GM21360 (cell line): ENCODE measurements around the gene ELOVL7.
"Not testable (repeated sequence)": the region's sequence is repeated elsewhere in the genome, so short reads cannot be mapped to it uniquely, and the experiment has no call there.

ENCODE experiments used
- ATAC-seq: cut with Tn5 transposase; IDR thresholded peaks from one replicate; pipeline ENCODE4 v1.9.1; 2021; ENCODE audit warnings: mild to moderate bottlenecking, moderate library complexity; ENCODE audit not compliant: unreplicated experiment

ELOVL7 gene

DNA sequence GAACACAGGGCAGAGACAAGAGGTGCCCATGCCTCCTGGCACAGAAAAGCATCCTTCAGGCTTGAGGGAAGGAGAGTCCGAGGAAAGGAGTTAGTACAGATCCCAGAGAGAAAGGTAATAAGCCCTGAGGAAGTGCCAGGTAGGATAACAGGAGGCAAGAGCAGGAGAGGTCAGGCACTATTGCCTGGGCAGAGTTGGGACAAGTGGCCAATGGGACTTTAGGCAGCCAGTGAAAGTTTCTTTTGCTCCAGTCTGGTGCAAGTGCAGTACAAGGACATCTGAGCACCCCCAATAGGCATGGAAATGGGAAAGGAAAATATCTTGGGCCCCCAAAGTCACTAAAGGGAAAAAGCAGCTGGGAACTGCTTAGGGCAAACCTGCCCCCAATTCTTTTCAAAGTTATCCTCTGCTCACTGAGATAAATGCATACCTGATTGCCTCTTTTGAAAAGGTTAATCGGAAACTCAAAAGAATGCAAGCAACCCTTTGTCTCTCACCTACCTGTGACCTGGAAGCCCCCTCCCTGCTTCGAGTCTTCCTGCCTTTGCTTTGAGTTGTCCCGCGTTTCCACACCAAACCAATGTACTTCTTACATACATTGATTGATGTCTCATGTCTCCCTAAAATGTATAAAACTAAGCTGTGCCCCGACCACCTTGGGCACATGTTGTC, 46.5 kb downstream of the ELOVL7 start:
- no peak for ATAC-seq

DNA sequence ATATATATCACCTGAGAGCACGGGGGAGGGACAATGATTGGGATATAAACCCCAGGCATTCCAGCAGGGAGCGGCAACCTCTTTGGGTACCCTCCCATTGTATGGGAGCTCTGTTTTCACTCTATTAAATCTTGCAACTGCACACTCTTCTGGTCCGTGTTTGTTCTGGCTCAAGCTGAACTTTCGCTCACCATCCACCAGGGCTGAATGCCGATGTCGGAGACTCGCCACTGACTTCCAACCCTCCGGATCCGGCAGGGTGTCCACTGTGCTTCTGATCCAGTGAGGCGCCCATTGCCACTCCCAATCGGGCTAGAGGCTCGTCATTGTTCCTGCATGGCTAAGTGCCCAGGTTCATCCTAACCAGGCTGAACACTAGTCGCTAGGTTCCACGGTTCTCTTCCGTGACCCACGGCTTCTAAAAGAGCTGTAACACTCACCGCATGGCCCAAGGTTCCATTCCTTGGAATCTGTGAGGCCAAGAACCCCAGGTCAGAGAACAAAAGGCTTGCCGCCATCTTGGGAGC, 48.6 kb downstream of the ELOVL7 start:
- not testable (repeated sequence) for ATAC-seq

DNA sequence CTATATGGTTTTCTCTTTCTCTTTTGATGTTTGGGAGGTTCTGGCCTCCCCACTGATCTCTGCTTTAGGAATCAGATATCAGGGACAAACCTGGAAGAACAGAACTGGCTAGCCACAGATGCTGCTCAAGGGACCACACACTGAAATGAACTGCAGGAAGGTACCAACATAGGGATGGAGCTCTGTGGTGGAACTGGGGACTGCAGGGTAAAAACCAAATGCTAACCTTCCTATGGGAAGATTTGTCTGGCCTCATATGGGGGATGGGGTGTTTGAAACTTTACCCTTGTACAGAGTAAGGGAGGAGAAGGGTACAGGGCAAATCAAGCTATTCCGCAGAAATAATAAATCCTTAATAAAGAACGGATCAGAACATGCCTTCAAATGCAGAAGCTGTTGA, 49.4 kb downstream of the ELOVL7 start:
- ATAC-seq, result no peak

DNA sequence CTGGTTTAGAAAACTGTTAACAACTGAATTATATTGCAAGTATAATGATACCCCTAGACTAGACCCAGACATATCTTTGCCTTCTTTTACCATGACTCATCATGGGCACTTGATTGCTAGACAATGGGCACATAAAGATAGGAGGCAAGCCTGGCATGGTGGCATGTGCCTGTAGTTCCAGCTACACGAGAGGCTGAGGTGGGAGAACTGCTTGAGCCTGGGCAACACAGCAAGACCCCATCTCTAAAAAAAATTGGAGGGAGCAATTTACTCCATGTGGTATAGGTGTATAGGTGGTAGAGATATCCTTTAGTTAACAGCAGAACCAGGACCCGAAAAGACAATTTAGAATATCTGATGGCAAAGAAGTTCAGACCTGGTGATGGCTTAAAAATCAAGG, 51.6 kb downstream of the ELOVL7 start:
- ATAC-seq, result no peak

DNA sequence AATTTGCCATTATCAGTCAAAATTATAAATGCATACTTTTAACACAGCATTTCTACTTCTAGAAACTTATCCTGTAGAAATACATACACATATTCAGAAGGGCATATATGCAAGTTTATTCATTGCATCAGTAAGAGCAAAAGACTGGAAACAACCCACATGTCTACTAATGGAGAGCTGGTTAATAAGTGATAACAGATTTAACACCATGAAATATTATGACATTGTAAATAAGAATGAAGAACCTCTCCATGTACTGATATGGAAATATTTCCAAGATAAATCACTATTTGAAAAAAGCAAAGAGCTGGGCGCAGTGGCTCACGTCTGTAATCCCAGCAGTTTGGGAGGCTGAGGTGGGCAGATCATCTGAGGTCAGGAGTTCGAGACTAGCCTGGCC, 54.5 kb downstream of the ELOVL7 start:
- no peak for ATAC-seq

DNA sequence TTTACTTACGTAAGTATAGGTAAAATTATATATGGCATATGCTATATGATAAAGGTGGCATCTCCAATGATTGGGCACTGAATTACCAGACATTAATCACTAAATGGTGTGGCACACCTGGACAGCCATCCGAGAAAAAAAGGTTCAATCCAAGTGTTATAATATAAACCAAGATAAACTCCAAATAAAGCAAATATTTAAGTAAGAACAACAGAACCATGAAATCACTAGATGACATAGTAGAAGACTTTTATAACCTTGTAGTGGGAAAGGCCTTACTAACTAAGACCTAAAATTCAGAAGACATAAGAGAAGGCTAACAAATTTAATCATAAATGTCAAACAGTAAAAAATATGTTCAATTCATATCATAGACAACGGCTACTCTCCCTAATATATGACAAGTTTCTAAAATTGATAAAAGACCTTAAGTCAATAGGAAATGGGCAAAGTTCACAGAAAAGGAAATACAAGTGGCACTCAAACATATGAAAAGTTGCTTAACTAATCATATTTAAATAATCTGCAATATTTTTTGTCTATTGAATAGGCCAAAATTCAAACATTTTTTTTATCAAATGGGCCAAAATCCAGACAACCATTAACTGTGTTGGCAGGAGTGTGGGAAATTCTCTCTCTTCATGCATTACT, 55.1 kb downstream of the ELOVL7 start:
- ATAC-seq, result no peak

DNA sequence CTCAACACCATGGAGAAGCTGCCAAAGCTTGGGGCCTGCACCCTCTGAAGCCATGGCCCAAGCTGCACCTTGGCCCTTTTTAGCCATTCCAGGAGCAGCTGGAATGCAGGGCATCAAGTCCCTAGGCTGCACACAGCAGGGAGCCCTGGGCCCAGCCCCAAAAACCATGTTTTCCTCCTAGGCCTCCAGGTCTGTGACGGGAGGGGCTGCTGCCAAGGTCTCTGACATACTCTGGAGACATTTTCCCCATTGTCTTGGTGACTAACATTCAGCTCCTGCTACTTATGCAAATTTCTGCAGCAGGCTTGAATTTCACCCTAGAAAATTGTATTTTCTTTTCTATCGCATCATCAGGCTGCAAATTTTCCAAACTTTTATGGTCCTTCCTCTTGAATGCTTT, 64.6 kb downstream of the ELOVL7 start:
- no peak for ATAC-seq

DNA sequence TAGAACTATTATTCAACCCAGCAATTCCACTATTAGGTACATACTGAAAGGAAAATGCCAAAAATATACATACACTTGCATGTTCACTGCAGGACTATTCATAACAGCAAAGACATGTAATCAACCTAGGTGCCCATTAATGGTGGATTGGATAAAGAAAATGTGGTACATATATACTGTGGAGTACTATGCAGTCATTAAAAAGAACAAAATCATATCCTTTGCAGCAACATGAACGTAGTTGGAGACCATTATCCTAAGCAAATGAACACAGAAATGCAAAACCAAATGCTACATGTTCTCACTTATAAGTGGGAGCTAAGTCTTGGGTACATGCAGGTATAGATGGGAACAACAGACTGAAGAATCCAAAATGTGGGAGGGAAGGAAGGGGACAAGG, 67.7 kb downstream of the ELOVL7 start:
- ATAC-seq, result no peak

DNA sequence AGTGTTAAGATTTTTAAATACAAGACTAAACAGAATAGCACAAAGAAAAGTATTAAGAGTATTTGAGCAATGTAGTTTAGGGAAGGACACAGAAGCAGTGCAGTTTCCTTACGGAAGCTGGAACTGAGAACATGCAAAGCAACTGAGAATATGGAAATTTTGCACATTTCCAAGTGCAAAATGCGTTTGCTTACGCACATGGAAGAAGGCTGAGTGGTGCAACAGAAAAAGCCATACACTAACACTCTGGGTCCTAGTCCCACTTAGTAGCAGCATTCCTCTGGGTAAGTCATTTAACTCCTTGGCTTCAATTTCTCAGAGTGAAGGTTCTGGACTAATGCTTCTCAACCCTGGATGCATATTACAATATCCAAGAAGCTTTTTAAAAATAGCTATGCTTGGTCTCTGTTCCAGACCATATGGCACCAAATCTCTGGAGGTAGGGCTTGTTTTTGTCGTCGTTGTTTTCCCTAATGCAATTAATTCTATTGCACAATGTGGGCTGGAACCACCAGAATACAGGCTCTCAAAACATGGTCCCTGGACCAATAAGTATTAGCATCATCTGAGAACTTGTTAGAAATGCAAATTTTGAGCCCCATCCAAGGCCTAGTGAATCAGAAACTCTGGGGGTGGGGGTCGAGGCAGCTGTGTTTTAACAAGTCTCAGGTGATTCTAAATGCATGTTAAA, 78.9 kb downstream of the ELOVL7 start:
- ATAC-seq, result no peak

DNA sequence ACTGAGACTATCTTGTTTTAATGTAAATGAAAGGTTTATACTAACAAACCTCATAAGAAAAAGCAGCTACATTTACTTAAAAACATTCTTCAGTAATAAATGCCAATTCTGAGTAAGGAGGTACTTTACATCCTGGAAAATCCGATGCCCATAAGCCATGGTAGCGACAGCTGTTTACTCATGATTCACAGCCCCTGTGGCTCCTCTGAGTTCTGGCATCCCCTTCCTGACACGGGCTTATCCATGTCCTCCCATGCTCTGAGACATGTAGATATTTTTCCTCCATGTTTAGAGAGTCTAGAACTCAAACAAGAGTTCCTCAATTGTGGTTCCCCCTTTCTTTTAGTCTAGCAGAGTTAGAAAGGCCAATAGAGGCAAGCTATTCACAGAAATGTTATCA, 81.0 kb downstream of the ELOVL7 start:
- ATAC-seq, result no peak

DNA sequence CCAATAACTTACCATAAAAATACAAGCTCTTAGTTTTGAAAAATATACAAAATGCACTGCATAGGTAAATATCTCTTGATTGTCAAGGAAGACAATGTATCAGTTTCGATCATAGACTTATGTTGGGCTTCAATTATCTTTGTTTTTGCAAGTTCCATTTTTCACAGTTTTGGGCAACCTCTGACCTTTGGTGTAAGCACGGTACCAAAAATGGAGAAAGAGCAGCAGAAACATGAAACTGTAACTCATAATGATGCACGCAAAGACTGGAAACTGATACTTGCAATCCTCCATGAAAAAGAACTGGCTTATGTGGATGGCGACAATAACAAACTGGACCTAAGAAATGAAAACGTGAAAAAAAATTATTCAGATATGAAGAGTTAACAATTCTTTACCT, 89.6 kb downstream of the ELOVL7 start:
- no peak for ATAC-seq

DNA sequence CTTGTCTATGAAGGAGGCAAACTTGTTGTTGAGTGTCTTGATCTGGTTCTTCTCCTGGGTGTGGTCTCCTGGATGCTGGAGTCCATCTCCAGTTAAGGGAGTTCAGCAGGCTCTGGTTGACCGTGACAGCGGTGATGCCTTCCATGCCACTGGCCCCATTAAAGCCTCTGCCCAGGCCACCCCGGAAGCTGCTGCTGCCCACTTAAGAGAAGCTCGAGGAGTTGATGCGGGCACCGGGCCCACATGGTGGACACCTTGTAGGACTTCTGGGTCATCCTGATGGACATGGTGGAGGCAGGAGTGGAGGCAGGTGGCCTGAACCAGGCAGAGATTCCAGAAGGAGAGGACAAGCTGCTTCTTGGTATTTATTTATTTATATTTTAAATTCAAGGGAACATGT, 99.4 kb downstream of the ELOVL7 start:
- ATAC-seq, result no peak

DNA sequence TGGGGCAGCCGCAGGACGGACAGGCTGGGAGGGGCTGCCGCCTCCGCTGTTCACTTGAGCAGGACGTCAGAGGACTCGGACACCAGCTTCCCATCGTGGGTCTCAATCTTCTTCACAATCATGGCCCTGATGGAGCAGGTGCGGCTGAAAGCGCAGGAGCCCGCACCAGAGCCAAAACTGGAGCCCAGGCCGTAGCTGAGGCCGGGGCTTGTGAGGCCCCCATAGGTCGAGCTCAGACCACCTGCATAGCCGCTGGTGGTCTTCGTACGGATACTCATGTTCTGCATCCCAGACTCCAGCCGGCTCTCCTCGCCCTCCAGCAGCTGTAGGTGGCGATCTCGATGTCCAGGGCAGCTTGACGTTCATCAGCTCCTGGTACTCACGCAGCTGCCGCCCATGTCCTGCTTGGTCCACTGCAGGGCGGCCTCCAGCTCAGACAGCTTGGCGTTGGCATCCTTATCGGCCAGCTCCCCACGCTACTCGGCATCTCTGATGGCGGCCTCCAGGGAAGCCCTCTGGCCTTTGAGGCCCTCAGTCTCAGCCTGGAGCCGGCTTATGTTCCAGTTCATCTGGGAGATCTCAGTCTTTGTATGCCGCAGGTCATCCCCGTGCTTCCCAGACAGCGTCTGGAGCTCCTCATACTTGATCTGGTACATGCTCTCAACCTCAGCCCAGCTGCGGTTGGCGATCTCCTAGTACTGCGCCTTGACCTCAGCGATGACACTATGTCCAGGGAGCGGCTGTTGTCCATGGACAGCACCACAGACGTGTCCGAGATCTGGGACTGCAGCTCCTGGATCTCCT, 100.4 kb downstream of the ELOVL7 start:
- ATAC-seq, result no peak

DNA sequence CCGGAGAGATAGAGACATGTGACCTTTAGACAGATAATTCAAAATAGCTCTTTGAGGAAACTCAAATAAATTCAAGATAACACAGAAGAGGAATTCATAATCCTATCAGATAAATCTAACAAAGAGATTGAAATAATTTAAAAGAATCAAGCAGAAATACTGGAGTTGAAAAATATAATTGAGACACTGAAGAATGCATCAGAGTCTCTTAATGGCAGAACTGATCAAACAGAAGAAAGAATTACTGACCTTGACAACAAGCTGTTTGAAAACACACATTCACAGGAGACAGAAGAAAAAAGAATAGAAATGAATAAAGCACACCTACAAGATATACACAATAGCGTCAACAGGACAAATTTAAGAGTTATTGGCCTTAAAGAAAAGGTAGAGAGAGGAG, 103.7 kb downstream of the ELOVL7 start:
- no peak for ATAC-seq

DNA sequence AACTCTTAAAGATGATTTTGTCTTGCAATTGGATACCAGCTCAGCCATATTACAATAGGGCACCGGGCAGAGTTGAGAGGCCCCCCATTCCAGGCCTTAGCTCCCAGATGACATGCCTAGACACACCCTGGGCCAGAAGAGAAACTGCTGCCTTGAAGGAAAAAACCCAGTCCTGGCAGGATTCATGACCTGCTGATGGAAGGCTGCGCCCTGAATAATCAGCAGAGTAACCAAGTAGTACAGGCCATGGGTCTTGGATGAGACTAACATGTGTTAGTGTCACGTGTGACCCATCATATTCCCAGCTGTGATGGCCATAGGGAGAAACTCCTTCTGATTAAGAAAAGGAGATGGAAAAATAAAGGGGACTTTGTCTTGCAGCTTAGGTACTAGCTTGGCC, 105.1 kb downstream of the ELOVL7 start:
- ATAC-seq, result no peak

DNA sequence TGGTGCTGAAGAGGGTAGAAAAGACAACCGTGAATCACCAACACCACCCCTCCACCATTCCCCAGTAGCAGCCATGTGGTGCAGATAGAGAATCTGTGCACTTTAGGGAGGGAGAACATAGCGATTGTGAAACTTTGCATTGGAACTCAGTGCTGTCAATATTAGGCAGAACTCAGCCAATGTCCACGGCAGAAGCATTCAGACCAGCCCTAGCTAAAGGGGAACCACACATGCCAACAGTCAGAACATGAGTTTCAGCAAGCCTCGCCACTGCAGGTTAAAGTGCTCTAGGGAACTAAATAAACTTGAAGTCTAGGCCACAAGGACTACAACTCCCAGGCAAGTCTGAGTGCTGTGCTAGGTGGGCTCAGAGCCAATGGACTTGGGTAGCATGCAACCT, 105.6 kb downstream of the ELOVL7 start:
- ATAC-seq, result peak; percentile 52

DNA sequence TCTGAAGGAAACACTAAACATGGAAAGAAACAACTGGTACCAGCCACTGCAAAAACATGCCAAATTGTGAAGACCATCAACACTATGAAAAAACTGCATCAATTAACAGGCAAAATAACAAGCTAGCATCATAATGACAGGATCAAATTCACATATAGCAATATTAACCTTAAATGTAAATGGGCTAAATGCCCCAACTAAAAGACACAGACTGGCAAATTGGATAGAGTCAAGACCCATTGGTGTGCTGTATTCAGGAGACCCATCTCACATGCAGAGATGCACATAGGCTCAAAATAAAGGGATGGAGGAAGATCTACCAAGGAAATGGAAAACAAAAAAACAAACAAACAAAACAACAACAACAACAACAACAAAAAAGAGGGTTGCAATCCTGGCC, 113.2 kb downstream of the ELOVL7 start:
- ATAC-seq, result not testable (repeated sequence)

DNA sequence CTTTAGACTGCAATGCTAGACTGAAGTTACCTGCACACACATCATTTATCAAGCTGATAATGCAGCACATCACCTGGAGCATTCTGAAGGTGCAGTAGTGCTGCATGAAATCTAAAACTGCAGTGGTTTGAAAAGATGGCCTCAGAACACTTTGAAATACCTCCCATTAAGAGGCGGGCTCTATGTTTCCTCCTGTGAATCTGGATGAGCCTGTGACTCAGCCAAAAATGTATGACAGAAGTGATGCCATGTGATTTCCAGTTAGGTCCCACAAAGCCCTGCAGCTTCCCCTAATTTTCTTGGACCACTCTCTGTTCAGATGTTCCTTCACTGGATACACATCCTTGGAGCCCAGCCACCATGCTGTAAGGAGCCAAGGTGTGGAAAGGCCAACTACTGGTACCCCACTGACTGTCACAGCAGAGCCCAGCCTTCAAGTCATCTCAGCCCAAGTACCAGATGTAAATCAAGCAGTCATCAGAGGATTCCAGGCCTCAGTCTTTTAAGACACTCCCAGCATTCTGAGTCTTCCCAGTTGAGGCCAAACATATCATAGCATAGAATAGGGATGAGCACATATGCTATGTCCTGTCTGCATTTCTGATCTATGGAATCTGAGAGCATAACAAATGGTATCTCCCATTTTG, 116.9 kb downstream of the ELOVL7 start:
- ATAC-seq, result no peak

DNA sequence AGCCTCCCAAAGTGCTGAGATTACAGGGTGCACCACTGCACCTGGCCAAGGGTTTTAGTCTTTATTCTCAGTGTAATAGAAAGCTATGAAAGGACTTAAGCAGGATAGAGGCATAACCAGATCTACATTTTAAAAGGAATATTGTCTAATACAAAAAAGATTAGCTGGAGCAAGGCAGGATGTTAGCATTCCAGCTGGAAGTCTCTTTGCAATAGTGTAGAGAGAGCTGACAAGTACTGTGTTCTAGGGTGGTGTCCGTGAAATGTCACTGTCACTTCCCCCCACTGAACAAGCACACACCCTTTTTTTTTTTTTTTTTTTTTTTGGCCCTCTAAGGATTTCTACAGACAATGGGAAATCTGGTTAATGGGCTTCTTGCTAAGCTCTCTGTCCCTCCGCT, 119.9 kb downstream of the ELOVL7 start:
- ATAC-seq, result no peak

DNA sequence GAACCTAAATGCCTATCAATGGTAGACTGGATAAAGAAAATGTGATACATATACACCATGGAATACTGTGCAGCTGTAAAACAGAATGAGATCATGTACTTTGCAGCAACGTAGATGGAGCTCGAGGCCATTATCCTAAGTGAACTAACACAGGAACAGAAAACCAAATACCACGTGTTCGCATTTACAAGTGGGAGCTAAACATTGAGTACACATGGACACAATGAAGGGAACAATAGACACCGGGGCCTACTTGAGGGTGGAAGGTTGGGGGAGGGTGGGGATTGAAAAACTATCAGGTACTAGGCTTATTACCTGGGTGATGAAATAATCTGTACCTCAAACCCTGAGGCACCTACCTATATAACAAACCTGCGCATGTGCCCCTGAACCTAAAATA, 121.7 kb downstream of the ELOVL7 start:
- ATAC-seq, result no peak

DNA sequence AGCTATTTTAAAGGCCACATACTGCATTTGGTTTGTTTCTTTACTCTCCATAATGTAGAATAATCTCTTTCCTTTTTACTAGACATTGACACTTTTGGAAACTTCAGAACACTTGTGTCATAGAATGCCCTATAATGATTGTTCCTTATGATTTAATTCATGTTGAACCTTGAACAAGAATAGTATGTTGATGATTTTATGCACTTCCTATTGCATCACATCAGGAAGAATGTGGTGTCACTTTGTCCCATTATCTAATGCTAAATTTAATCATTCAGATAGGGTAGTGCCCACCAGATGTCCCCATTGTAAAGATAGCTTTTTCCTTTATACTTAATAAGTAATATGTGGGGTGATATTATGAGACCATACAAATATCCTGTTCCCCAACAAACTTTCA, 124.7 kb downstream of the ELOVL7 start:
- ATAC-seq, result no peak
